ENCODE measurements around the gene PIRT.
"Not testable (repeated sequence)": the region's sequence is repeated elsewhere in the genome, so short reads cannot be mapped to it uniquely, and the experiment has no call there.

- not testable (repeated sequence) for TF ChIP-seq CTCF (IDR thresholded peaks at IDR 0.05); POLR2AphosphoS5 (IDR thresholded peaks at IDR 0.05; ENCODE audit: low read depth, low read length); REST (IDR thresholded peaks at IDR 0.05; ENCODE audit: insufficient read depth in 1 of 2, low read depth in 2 of 2, low read length in 1 of 2); SIN3A (IDR thresholded peaks at IDR 0.05; ENCODE audit: borderline replicate concordance, insufficient read depth, low read depth, low read length); TCF7L2 (IDR thresholded peaks at IDR 0.05; ENCODE audit: low read depth, low read length)
These were observed 8.7 kb upstream of the PIRT start for GRCh38 chr17:10846636-10847035.

All from Panc1 (cell line).